ENCODE data around the gene MICALL2.

GRCh38 chr7:1388703-1389335 is 70.5 kb downstream of the MICALL2 start:
- no peak for TF ChIP-seq EZH2 (IDR thresholded peaks at IDR 0.05; ENCODE audit: insufficient read depth, poor library complexity, severe bottlenecking)
- no peak for TF ChIP-seq EZH2phosphoT487 (IDR thresholded peaks at IDR 0.05; ENCODE audit: insufficient read depth, low read depth)
